Thyroid gland (tissue), 4 donors: ENCODE data around the gene RASSF8.

ENCODE experiments used
- CTCF ChIP-seq, 6 experiments: fragments of 200-600 bp in 3 of 6; fragments of 450-650 bp in 3 of 6; sonication (generic) in 3 of 6; IDR thresholded peaks; one replicate each; pipeline ENCODE4 v1.5.1; 2016 to 2019; ENCODE audit warnings: antibody characterized with exemption in 6 of 6, mild to moderate bottlenecking in 2 of 6, inconsistent platforms in 1 of 6, moderate library complexity in 1 of 6
- POLR2A ChIP-seq, 2 donors: fragments of 450-650 bp; IDR thresholded peaks; one replicate each; pipeline ENCODE4 v1.6.1; 2017; ENCODE audit warnings: antibody characterized with exemption in 2 of 2, mild to moderate bottlenecking in 2 of 2, moderate library complexity in 1 of 2

- TF ChIP-seq CTCF (IDR thresholded peaks at IDR 0.05) (no peak), POLR2A (IDR thresholded peaks at IDR 0.05) (no peak)
Measured at GRCh38 chr12:25939606-25940005, 18.9 kb upstream of the RASSF8 start.
